GM12891 (cell line): ENCODE measurements around the gene CHKA.

Source experiments
- DNase-seq: peaks from one replicate; pipeline ENCODE4 v3.0.0; 2011; ENCODE audit warnings: low spot score; ENCODE audit not compliant: insufficient read length
- FAIRE-seq: peaks from 2 replicates; lab custom pipeline; 2011; peaks lifted over from hg19 to GRCh38; lab: Jason Lieb, UNC
- PAX5 ChIP-seq: IDR thresholded peaks from 2 replicates; pipeline ENCODE4 v1.6.1; 2011; ENCODE audit warnings: low read length, moderate library complexity, mild to moderate bottlenecking; ENCODE audit not compliant: insufficient read depth, severe bottlenecking
- POLR2A ChIP-seq: IDR thresholded peaks from 2 replicates; pipeline ENCODE4 v1.6.1; 2011; ENCODE audit warnings: low read depth, low read length, control low read depth
- POLR2AphosphoS5 ChIP-seq: IDR thresholded peaks from 2 replicates; pipeline ENCODE4 v1.6.1; 2011; ENCODE audit warnings: low read depth, low read length, control low read depth
- POU2F2 ChIP-seq: IDR thresholded peaks from 2 replicates; pipeline ENCODE4 v1.6.1; 2011; ENCODE audit warnings: low read depth, mild to moderate bottlenecking, control low read depth, low read length, moderate library complexity
- SPI1 ChIP-seq: IDR thresholded peaks from 2 replicates; pipeline ENCODE4 v1.6.1; 2011; ENCODE audit warnings: low read depth, low read length, control low read depth
- TAF1 ChIP-seq: IDR thresholded peaks from 2 replicates; pipeline ENCODE4 v1.6.1; 2011; ENCODE audit warnings: low read depth, low read length, control low read depth

The CHKA gene

GRCh38 chr11:68036717-68037239 lies 84.4 kb downstream of the CHKA start:
- TF ChIP-seq POLR2A = no peak
- peak; percentile 65 for TF ChIP-seq SPI1
- TF ChIP-seq TAF1 = no peak
- no peak for TF ChIP-seq POLR2AphosphoS5
- TF ChIP-seq PAX5 = no peak
- FAIRE-seq = no peak
- no peak for DNase-seq

- no peak for DNase-seq
- no peak for FAIRE-seq
- TF ChIP-seq SPI1 (no peak), PAX5 (no peak), POU2F2 (no peak), TAF1 (no peak)
Measured at GRCh38 chr11:68036141-68036716, 85.0 kb downstream of the CHKA start.

GRCh38 chr11:68035266-68035876 lies 85.8 kb downstream of the CHKA start:
- DNase-seq (no peak), FAIRE-seq (no peak)
- no peak for TF ChIP-seq TAF1
- TF ChIP-seq POLR2A = no peak
- no peak for TF ChIP-seq POU2F2
- no peak for TF ChIP-seq SPI1
- TF ChIP-seq PAX5 = no peak
- TF ChIP-seq POLR2AphosphoS5 = no peak

- FAIRE-seq = no peak
- TF ChIP-seq POLR2A (no peak), POLR2AphosphoS5 (no peak), SPI1 (no peak), TAF1 (no peak), POU2F2 (no peak), PAX5 (no peak)
- no peak for DNase-seq
Measured at GRCh38 chr11:68033708-68034045, 87.5 kb downstream of the CHKA start.

GRCh38 chr11:68032997-68033707 lies 88.0 kb downstream of the CHKA start:
- DNase-seq (no peak), FAIRE-seq (no peak)
- TF ChIP-seq POU2F2 = no peak
- no peak for TF ChIP-seq SPI1
- no peak for TF ChIP-seq POLR2A
- TF ChIP-seq POLR2AphosphoS5 = no peak
- no peak for TF ChIP-seq PAX5
- TF ChIP-seq TAF1 = no peak

- no peak for TF ChIP-seq PAX5
- no peak for TF ChIP-seq POU2F2
- TF ChIP-seq POLR2A = no peak
- no peak for TF ChIP-seq TAF1
- TF ChIP-seq SPI1 = no peak
- no peak for TF ChIP-seq POLR2AphosphoS5
- DNase-seq (no peak), FAIRE-seq (no peak)
Measured at GRCh38 chr11:68032003-68032402, 89.2 kb downstream of the CHKA start.

- no peak for FAIRE-seq
- TF ChIP-seq POLR2A (no peak), PAX5 (no peak), POLR2AphosphoS5 (no peak), SPI1 (no peak), POU2F2 (no peak), TAF1 (no peak)
- no peak for DNase-seq
Measured at GRCh38 chr11:68031144-68031464, 90.1 kb downstream of the CHKA start.

GRCh38 chr11:68030318-68031143 lies 90.7 kb downstream of the CHKA start, which contains the start of gene NDUFS8:
TSS of gene NDUFS8 (plus strand) at chr11:68030681. CDS start at chr11:68032152, 1,471 bp downstream.
- peak; percentile 99 for DNase-seq
- FAIRE-seq = peak; percentile 99
- TF ChIP-seq PAX5 (no peak), POLR2A (peak; percentile 63), POU2F2 (no peak), POLR2AphosphoS5 (peak; percentile 76), TAF1 (0 out of 2 replicates have a peak, but pooled peaks have one; percentile 26), SPI1 (peak; percentile 44; the same call in 1 of the 2 replicates)
